ENCODE data around the gene CD302. TPM values are rescaled to one million over a fixed set of nuclear protein-coding genes. Genes with fewer than 3 reads are reported as not detected.
"Not testable (repeated sequence)": the region's sequence is repeated elsewhere in the genome, so short reads cannot be mapped to it uniquely, and the experiment has no call there.

CD302 gene
- total and polyA plus RNA-seq, 2 donors from 2014 or later, result 8.7 to 33.2 TPM

DNA sequence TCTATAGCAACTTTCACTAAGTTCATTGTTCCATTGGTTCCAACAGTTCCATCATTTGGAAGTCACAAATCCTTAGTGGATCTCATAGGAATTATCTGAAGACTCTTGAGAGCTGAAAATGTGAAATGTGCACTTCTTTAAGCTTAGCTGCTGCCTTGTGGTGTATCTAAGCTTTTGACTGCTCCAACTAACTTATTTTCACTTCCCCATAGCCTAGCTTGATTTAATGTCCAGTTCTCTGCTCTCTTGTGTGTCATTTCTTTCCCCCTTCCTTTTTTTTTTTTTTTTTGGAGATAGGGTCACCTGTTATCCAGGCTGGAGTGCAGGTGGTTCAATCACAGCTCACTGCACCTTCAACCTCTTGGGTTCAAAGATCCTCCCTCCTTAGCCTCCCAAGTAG, 34.9 kb upstream of the CD302 start:
- Histone ChIP-seq H3K36me3 (ENCODE audit: control insufficient read depth in 2 of 3, insufficient read depth in 3 of 3, low read length in 3 of 3) (no peaks in the 10 kb centered on the region), H3K27me3 (ENCODE audit: control insufficient read depth, insufficient read depth, low read length) (no peaks in the 10 kb centered on the region), H3K27ac (ENCODE audit: low read depth in 2 of 2, low read length in 2 of 2) (no peak overlapping the region), H3K9ac (ENCODE audit: low read length in 3 of 3) (no peak overlapping the region), H3K9me3 (ENCODE audit: control insufficient read depth in 2 of 3, insufficient read depth in 1 of 3, low read length in 3 of 3) (no peaks in the 10 kb centered on the region), H3K4me1 (ENCODE audit: control insufficient read depth in 2 of 3, insufficient read depth in 2 of 3, low read depth in 1 of 3, low read length in 3 of 3) (no peaks in the 10 kb centered on the region), H3K4me3 (ENCODE audit: low read length in 3 of 3) (no peak overlapping the region)
- FAIRE-seq, result no peak
- intact Hi-C loops (cut with DNase I), result no loop called here
- TF ChIP-seq, protein P1, sequence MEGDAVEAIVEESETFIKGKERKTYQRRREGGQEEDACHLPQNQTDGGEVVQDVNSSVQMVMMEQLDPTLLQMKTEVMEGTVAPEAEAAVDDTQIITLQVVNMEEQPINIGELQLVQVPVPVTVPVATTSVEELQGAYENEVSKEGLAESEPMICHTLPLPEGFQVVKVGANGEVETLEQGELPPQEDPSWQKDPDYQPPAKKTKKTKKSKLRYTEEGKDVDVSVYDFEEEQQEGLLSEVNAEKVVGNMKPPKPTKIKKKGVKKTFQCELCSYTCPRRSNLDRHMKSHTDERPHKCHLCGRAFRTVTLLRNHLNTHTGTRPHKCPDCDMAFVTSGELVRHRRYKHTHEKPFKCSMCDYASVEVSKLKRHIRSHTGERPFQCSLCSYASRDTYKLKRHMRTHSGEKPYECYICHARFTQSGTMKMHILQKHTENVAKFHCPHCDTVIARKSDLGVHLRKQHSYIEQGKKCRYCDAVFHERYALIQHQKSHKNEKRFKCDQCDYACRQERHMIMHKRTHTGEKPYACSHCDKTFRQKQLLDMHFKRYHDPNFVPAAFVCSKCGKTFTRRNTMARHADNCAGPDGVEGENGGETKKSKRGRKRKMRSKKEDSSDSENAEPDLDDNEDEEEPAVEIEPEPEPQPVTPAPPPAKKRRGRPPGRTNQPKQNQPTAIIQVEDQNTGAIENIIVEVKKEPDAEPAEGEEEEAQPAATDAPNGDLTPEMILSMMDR (IDR thresholded peaks at IDR 0.05; ENCODE audit: borderline replicate concordance, extremely low read depth, insufficient read depth), result no peak
- no peak for DNase-seq

DNA sequence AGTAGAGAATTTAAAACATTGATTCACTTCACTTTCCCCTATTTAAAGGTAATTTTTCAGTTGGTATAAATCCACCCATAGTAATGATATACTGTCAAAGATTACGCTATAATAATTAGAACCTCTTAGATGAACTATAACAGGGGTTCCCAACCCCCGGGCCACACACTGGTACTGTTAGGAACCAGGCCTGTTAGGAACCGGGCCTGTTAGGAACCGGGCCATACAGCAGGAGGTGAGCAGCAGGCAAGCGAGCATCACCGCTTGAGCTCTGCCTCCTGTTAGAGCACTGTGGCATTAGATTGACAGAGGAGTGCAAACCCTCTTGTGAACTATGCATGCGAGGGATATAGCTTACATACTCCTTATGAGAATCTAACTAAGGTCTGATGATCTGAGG, 34.0 kb upstream of the CD302 start:
- H3K27me3 ChIP-seq (ENCODE audit: control insufficient read depth, insufficient read depth, low read length), result no peaks in the 10 kb centered on the region
- H3K9me3 ChIP-seq (ENCODE audit: control insufficient read depth in 2 of 3, insufficient read depth in 1 of 3, low read length in 3 of 3), result no peaks in the 10 kb centered on the region
- FAIRE-seq (no peak), DNase-seq (no peak)
- no peaks in the 10 kb centered on the region for H3K36me3 ChIP-seq (ENCODE audit: control insufficient read depth in 2 of 3, insufficient read depth in 3 of 3, low read length in 3 of 3)
- no peak overlapping the region for H3K4me3 ChIP-seq (ENCODE audit: low read length in 3 of 3)
- H3K9ac ChIP-seq (ENCODE audit: low read length in 3 of 3), result no peak overlapping the region
- H3K27ac ChIP-seq (ENCODE audit: low read depth in 2 of 2, low read length in 2 of 2), result no peak overlapping the region
- TF ChIP-seq, protein P1 (IDR thresholded peaks at IDR 0.05; ENCODE audit: borderline replicate concordance, extremely low read depth, insufficient read depth), result no peak
- no peaks in the 10 kb centered on the region for H3K4me1 ChIP-seq (ENCODE audit: control insufficient read depth in 2 of 3, insufficient read depth in 2 of 3, low read depth in 1 of 3, low read length in 3 of 3)
- intact Hi-C loops (cut with DNase I), result no loop called here

DNA sequence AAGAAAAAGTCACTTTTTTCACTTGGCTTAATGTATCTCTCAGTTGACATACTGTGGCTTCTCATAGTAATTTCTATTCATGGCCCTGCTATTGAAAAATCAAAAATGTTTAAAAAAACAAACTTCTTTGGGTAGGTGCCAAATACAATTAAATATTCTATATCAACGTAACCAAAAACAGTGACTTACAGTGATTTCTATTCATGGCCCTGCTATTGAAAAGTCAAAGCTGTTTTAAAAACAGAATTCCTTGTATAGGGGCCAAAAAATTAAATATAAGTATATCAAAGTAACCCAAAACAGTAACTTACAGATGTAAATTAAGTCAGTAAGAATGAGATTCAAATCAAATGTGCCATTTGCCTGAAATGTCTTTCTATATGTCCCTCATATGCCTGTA, 31.4 kb upstream of the CD302 start:
- Histone ChIP-seq H3K27ac (ENCODE audit: low read depth in 2 of 2, low read length in 2 of 2) (no peak overlapping the region), H3K27me3 (ENCODE audit: control insufficient read depth, insufficient read depth, low read length) (no peaks in the 10 kb centered on the region), H3K4me3 (ENCODE audit: low read length in 3 of 3) (no peak overlapping the region), H3K9me3 (ENCODE audit: control insufficient read depth in 2 of 3, insufficient read depth in 1 of 3, low read length in 3 of 3) (no peaks in the 10 kb centered on the region), H3K36me3 (ENCODE audit: control insufficient read depth in 2 of 3, insufficient read depth in 3 of 3, low read length in 3 of 3) (no peaks in the 10 kb centered on the region), H3K9ac (ENCODE audit: low read length in 3 of 3) (no peak overlapping the region), H3K4me1 (ENCODE audit: control insufficient read depth in 2 of 3, insufficient read depth in 2 of 3, low read depth in 1 of 3, low read length in 3 of 3) (no peaks in the 10 kb centered on the region)
- DNase-seq, result no peak
- FAIRE-seq, result no peak
- intact Hi-C loops (cut with DNase I), result no loop called here
- TF ChIP-seq, protein P1 (IDR thresholded peaks at IDR 0.05; ENCODE audit: borderline replicate concordance, extremely low read depth, insufficient read depth), result no peak

DNA sequence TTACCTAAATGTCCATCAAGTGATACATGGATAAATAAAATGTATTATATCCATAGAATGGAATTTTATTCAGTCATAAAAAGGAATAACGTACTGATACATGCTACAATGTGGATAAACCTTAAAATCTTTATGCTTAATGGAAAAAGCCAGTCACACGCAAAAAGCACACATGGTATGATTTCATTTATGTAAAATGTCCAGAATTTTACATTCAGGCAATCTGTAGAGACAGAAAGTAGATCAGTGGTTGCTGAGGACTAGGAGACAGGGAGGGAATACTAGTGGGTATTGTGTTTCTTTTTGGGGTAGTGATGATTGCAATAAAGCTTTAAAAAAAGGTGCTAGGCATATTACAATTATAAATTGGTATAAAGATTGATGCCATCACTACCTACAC, 30.7 kb upstream of the CD302 start:
- H3K4me3 ChIP-seq (ENCODE audit: low read length in 3 of 3), result no peak overlapping the region
- H3K27ac ChIP-seq (ENCODE audit: low read depth in 2 of 2, low read length in 2 of 2), result no peak overlapping the region
- no peak for DNase-seq
- no peak for FAIRE-seq
- H3K9me3 ChIP-seq (ENCODE audit: control insufficient read depth in 2 of 3, insufficient read depth in 1 of 3, low read length in 3 of 3), result no peaks in the 10 kb centered on the region
- H3K27me3 ChIP-seq (ENCODE audit: control insufficient read depth, insufficient read depth, low read length), result no peaks in the 10 kb centered on the region
- H3K4me1 ChIP-seq (ENCODE audit: control insufficient read depth in 2 of 3, insufficient read depth in 2 of 3, low read depth in 1 of 3, low read length in 3 of 3), result no peaks in the 10 kb centered on the region
- TF ChIP-seq, protein P1 (IDR thresholded peaks at IDR 0.05; ENCODE audit: borderline replicate concordance, extremely low read depth, insufficient read depth), result no peak
- intact Hi-C loops (cut with DNase I), result no loop called here
- no peaks in the 10 kb centered on the region for H3K36me3 ChIP-seq (ENCODE audit: control insufficient read depth in 2 of 3, insufficient read depth in 3 of 3, low read length in 3 of 3)
- no peak overlapping the region for H3K9ac ChIP-seq (ENCODE audit: low read length in 3 of 3)

DNA sequence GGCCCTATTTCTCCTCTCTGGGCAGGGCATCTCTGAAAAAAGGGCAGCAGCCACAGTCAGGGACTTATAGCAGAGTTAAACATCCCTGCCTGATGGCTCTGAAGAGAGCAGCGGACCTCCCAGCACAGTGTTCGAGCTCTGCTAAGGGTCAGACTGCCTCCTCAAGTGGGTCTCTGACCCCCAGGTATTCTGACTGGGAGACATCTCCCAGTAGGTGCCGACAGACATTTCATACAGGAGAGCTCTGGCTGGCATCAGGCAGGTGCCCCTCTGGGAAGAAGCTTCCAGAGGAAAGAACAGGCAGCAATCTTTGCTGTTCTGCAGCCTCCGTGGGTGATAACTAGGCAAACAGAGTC, 24.4 kb upstream of the CD302 start:
- H3K9me3 ChIP-seq (ENCODE audit: control insufficient read depth in 2 of 3, insufficient read depth in 1 of 3, low read length in 3 of 3); H3K4me1 ChIP-seq (ENCODE audit: control insufficient read depth in 2 of 3, insufficient read depth in 2 of 3, low read depth in 1 of 3, low read length in 3 of 3); DNase-seq; FAIRE-seq; H3K9ac ChIP-seq (ENCODE audit: low read length in 3 of 3); intact Hi-C loops (cut with DNase I); H3K4me3 ChIP-seq (ENCODE audit: low read length in 3 of 3); H3K27ac ChIP-seq (ENCODE audit: low read depth in 2 of 2, low read length in 2 of 2); H3K36me3 ChIP-seq (ENCODE audit: control insufficient read depth in 2 of 3, insufficient read depth in 3 of 3, low read length in 3 of 3); H3K27me3 ChIP-seq (ENCODE audit: control insufficient read depth, insufficient read depth, low read length): not testable (repeated sequence)
